Panc1 (cell line): ENCODE measurements around the gene JPH4.

Source experiments
- POLR2AphosphoS5 ChIP-seq: IDR thresholded peaks from 2 replicates; pipeline ENCODE4 v1.6.1; 2012; ENCODE audit warnings: mild to moderate bottlenecking, low read depth, low read length, moderate library complexity
- TCF7L2 ChIP-seq: IDR thresholded peaks from 2 replicates; pipeline ENCODE4 v1.6.1; 2011; ENCODE audit warnings: mild to moderate bottlenecking, low read depth, low read length, inconsistent platforms
- TF ChIP-seq, protein P1 (sequence below): fragments of 450-650 bp; IDR thresholded peaks from 2 replicates; pipeline ENCODE4 v1.5.1; 2017; ENCODE audit warnings: mild to moderate bottlenecking

DNA sequence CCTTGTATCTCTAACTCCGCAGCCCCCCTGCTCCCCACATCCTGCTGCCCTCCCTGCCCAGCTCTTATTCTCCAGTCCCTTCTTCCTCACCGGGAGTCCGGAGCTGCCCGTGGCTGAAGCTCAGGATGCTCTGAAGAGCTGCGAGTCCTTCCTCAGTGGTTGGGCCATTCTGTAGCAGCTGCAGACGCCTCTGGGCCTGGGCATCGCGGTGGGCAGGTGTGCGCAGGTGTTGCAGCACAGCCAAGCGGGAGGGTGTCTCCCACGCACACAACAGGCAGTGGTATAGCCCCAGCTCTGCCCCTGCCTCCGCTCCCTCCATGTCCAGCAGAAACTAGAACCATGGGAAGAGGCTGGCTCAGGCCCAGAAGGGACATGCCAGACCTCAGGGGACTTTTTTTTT lies 47.2 kb downstream of the JPH4 start:
- TF ChIP-seq, protein P1, sequence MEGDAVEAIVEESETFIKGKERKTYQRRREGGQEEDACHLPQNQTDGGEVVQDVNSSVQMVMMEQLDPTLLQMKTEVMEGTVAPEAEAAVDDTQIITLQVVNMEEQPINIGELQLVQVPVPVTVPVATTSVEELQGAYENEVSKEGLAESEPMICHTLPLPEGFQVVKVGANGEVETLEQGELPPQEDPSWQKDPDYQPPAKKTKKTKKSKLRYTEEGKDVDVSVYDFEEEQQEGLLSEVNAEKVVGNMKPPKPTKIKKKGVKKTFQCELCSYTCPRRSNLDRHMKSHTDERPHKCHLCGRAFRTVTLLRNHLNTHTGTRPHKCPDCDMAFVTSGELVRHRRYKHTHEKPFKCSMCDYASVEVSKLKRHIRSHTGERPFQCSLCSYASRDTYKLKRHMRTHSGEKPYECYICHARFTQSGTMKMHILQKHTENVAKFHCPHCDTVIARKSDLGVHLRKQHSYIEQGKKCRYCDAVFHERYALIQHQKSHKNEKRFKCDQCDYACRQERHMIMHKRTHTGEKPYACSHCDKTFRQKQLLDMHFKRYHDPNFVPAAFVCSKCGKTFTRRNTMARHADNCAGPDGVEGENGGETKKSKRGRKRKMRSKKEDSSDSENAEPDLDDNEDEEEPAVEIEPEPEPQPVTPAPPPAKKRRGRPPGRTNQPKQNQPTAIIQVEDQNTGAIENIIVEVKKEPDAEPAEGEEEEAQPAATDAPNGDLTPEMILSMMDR, result no peak
- TF ChIP-seq TCF7L2, result no peak
- TF ChIP-seq POLR2AphosphoS5, result no peak
